Prostate gland (tissue), 2 donors: ENCODE measurements around the gene HSP90AB1.

Experiments
- POLR2AphosphoS5 ChIP-seq: sonication (generic); formaldehyde crosslinking; IDR thresholded peaks from one replicate; pipeline ENCODE4 v1.6.1; 2017; ENCODE audit warnings: antibody characterized with exemption
- TF ChIP-seq, protein P1 (sequence below), 4 experiments: fragments of 200-600 bp in 2 of 4; fragments of 450-650 bp in 2 of 4; sonication (generic) in 2 of 4; IDR thresholded peaks; 1 replicate in 3 of 4; 2 replicates in 1 of 4; pipeline ENCODE4 v1.5.1; 2016 to 2019; ENCODE audit warnings: antibody characterized with exemption in 4 of 4, mild to moderate bottlenecking in 2 of 4, moderate library complexity in 2 of 4

GRCh38 chr6:44272999-44273566, 26.2 kb downstream of the HSP90AB1 start:
- no peak for TF ChIP-seq POLR2AphosphoS5
- TF ChIP-seq, protein P1, sequence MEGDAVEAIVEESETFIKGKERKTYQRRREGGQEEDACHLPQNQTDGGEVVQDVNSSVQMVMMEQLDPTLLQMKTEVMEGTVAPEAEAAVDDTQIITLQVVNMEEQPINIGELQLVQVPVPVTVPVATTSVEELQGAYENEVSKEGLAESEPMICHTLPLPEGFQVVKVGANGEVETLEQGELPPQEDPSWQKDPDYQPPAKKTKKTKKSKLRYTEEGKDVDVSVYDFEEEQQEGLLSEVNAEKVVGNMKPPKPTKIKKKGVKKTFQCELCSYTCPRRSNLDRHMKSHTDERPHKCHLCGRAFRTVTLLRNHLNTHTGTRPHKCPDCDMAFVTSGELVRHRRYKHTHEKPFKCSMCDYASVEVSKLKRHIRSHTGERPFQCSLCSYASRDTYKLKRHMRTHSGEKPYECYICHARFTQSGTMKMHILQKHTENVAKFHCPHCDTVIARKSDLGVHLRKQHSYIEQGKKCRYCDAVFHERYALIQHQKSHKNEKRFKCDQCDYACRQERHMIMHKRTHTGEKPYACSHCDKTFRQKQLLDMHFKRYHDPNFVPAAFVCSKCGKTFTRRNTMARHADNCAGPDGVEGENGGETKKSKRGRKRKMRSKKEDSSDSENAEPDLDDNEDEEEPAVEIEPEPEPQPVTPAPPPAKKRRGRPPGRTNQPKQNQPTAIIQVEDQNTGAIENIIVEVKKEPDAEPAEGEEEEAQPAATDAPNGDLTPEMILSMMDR (IDR thresholded peaks at IDR 0.05) = no peak
